ENCODE measurements around the gene SRBD1.

The SRBD1 gene

DNA sequence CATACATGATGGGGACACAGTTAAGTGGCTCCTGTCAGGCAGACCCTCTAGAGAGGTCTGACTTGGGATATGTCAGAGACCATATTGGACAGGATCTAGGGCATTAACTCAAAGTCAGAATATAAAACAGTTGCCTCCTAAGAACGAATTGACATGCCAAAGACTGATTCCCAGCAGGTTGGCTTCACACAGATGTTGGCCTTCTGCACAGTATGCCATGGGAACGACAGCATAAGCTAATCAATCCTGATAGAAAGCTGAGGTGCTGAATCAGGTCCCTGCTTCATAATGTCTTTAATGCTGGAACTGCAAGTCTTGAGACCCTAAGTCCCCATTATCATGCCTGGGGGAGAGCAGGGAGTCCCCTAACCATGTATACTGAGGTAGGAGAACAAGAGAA is 165.1 kb downstream of the SRBD1 start:
- no peak overlapping the region for H3K4me3 ChIP-seq (ENCODE audit: control insufficient read depth, low read depth, low read length)
- TF ChIP-seq, protein P1, sequence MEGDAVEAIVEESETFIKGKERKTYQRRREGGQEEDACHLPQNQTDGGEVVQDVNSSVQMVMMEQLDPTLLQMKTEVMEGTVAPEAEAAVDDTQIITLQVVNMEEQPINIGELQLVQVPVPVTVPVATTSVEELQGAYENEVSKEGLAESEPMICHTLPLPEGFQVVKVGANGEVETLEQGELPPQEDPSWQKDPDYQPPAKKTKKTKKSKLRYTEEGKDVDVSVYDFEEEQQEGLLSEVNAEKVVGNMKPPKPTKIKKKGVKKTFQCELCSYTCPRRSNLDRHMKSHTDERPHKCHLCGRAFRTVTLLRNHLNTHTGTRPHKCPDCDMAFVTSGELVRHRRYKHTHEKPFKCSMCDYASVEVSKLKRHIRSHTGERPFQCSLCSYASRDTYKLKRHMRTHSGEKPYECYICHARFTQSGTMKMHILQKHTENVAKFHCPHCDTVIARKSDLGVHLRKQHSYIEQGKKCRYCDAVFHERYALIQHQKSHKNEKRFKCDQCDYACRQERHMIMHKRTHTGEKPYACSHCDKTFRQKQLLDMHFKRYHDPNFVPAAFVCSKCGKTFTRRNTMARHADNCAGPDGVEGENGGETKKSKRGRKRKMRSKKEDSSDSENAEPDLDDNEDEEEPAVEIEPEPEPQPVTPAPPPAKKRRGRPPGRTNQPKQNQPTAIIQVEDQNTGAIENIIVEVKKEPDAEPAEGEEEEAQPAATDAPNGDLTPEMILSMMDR (IDR thresholded peaks at IDR 0.05; ENCODE audit: control insufficient read depth, insufficient read depth, low read depth, low read length, missing control alignments), result no peak
- DNase-seq (ENCODE audit: low read depth), result no peak

DNA sequence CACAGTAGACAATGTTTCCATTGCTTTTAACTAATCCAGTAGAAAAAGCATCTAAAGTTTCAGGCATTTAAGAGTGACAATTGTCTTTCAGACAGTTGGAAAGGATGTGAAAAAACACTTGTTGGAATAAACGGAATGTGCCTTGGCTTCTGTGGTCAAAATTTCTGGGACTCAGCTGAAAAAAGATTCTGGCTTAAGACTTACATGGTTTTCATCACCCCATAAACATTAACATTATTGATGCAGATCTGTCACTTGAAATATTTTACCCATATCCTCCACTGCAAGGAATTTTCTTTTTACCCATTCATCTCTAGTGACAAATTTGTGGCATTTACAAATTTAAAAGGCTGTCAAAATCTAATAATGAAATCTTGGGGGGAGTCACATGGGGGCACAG is 166.0 kb downstream of the SRBD1 start:
- DNase-seq (ENCODE audit: low read depth), result no peak
- TF ChIP-seq, protein P1 (IDR thresholded peaks at IDR 0.05; ENCODE audit: control insufficient read depth, insufficient read depth, low read depth, low read length, missing control alignments), result no peak
- no peak overlapping the region for H3K4me3 ChIP-seq (ENCODE audit: control insufficient read depth, low read depth, low read length)

DNA sequence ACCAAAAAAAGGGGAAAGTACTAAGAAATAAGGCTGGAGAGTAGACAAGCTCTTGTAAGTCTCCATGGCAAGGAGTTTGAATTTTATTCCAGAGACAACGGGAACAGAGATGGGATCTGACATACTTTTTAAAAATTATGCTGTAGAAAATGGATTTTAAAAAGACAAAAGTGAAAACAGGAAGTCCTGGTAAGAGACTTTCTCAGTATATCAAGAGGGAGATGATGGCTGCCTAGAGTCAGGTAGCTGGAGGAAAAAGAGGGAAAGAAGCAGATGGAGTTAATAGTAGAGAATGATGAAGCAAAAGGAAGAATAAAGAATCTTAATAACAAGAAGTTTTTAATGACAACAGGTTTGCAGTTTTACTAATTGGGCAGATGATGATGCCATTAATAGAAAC is 168.1 kb downstream of the SRBD1 start:
- DNase-seq (ENCODE audit: low read depth), result no peak
- TF ChIP-seq, protein P1 (IDR thresholded peaks at IDR 0.05; ENCODE audit: control insufficient read depth, insufficient read depth, low read depth, low read length, missing control alignments), result no peak
- H3K4me3 ChIP-seq (ENCODE audit: control insufficient read depth, low read depth, low read length), result no peak overlapping the region

DNA sequence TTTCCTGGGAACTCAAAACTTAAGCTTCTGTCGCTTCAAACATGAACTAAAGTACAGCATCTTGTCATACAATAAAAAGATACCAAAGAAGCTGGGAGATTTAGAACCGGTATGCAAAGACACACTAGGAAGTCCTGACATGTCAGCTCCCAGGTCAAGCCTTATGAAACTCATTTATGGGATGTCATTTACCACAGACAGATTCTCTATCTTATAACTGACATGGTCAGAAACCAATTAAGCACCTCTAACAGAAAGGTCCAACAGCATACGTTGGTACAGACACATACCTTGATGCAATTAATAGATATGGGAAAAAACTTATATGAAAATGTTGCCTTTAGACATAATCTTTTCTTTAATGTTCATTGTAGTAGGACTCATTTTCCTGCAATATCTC is 169.0 kb downstream of the SRBD1 start:
- H3K4me3 ChIP-seq (ENCODE audit: control insufficient read depth, low read depth, low read length), result no peak overlapping the region
- DNase-seq (ENCODE audit: low read depth), result no peak
- TF ChIP-seq, protein P1 (IDR thresholded peaks at IDR 0.05; ENCODE audit: control insufficient read depth, insufficient read depth, low read depth, low read length, missing control alignments), result no peak

DNA sequence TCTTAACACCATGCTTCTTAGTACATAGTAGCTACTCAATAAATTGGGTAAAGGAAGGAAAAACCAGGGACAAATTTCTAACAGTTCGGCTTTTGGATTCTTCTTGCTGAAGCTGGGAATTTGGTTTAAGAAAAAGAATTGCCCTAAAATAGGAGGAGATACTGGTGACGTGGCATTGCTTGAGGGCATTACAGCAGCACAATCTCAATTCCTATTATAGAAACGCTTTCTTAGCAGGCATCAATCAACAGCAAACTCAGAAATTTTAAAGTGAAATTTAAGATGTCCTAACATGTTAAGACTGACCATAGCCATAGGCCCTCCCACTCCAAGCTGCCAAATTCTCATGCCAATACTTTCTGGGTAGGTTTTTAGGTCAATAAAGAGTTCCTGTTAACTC is 169.5 kb downstream of the SRBD1 start:
- DNase-seq (ENCODE audit: low read depth), result no peak
- no peak overlapping the region for H3K4me3 ChIP-seq (ENCODE audit: control insufficient read depth, low read depth, low read length)
- TF ChIP-seq, protein P1 (IDR thresholded peaks at IDR 0.05; ENCODE audit: control insufficient read depth, insufficient read depth, low read depth, low read length, missing control alignments), result no peak

DNA sequence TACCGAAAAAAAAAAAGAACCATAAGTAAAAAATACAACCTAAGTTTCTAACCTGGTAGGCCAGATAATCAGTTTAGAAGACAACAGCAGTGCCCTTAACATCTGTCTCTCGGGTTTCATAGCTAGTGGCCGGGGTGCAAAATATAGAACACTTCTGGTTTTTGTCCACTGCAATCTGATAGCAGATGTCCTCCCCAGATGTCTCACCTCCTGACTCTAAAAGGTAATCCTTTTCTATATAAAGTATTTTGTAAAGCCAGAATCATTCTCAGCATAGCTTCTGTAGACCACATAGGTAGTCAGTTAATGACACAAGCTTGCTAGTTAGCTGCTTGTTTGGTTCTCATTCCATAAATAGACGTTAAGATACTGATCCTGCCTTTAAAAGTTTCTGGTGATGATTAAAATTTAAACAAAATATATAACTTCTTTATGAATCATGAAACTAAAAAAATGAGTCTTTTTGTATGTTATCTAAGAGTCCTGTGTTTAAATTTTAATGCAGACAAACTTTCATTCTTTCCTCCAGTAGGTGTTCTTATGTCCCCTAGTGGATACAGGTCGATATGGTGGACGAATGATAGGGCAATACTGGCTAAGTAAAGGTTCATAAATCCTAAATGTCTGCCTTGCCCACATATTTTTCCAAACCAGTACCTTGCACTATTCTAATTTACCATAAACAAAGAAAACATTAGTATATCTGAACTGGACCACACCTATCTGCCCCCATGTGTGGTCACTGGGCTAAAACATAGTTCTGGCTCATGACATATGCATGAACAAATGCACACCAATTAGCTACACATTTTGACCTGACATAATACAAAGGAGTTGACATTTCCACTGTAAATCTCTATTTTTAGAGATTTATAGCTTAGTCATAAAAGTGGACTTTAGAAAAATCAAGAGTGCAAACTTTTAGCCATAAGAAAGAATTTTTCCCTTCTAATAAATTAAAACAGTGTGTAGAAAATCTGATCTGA is 171.0 kb downstream of the SRBD1 start:
- TF ChIP-seq, protein P1 (IDR thresholded peaks at IDR 0.05; ENCODE audit: control insufficient read depth, insufficient read depth, low read depth, low read length, missing control alignments), result peak; percentile 36
- peak; percentile 35 for DNase-seq (ENCODE audit: low read depth)
- no peak overlapping the region for H3K4me3 ChIP-seq (ENCODE audit: control insufficient read depth, low read depth, low read length)

Data from AG09309 (cell line).